ENCODE results near the gene OR52I1. TPM values are rescaled to one million over a fixed set of nuclear protein-coding genes. Genes with fewer than 3 reads are reported as not detected.
A peak's percentile ranks its signal among the peaks of the same experiment; 100 is the strongest.

OR52I1 gene
- total RNA-seq, 1 experiment from 2014 or later: not detected

- Histone ChIP-seq H3K4me1 (ENCODE audit: control insufficient read depth, insufficient read depth, low read length) (peaks cover 10% of the 10 kb centered on the region; the same call in 1 of the 2 replicates), H3K27ac (ENCODE audit: low read length) (peak overlapping the region; percentile 80), H3K36me3 (ENCODE audit: control insufficient read depth, insufficient read depth, low read length) (no peaks in the 10 kb centered on the region), H3K9me3 (ENCODE audit: control insufficient read depth, insufficient read depth, low read depth, low read length) (no peaks in the 10 kb centered on the region), H3K4me3 (ENCODE audit: low read depth in 2 of 2, low read length in 2 of 2) (peak overlapping the region; percentile 67 to 79), H3K27me3 (ENCODE audit: control insufficient read depth, insufficient read depth, low read length) (no peaks in the 10 kb centered on the region; the same call in 1 of the 2 replicates)
- ChIA-PET CTCF (interaction anchor here (0.5 to 1.0 kb wide), 4 partner anchors 11 to 1756 kb away, joined by 3 to 5 read pairs (median 3); partner anchors contain the start of gene OR51D1), POLR2A (interaction anchor here (0.6 kb wide), 1 partner anchor 381 kb away, joined by 3 read pairs; no protein-coding TSS in a partner anchor)
- in situ Hi-C loops (cut with HindIII; ENCODE audit: low pct_unique_long_range_greater_than_20kb, low sequenced_read_pairs) (no loop called here), intact Hi-C loops (cut with micrococcal nuclease; ENCODE audit: unreplicated experiment) (loop anchor here (10.0 kb wide), 1 partner anchor 422 kb away; no protein-coding TSS in a partner anchor)
- TF ChIP-seq, protein P1, sequence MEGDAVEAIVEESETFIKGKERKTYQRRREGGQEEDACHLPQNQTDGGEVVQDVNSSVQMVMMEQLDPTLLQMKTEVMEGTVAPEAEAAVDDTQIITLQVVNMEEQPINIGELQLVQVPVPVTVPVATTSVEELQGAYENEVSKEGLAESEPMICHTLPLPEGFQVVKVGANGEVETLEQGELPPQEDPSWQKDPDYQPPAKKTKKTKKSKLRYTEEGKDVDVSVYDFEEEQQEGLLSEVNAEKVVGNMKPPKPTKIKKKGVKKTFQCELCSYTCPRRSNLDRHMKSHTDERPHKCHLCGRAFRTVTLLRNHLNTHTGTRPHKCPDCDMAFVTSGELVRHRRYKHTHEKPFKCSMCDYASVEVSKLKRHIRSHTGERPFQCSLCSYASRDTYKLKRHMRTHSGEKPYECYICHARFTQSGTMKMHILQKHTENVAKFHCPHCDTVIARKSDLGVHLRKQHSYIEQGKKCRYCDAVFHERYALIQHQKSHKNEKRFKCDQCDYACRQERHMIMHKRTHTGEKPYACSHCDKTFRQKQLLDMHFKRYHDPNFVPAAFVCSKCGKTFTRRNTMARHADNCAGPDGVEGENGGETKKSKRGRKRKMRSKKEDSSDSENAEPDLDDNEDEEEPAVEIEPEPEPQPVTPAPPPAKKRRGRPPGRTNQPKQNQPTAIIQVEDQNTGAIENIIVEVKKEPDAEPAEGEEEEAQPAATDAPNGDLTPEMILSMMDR (IDR thresholded peaks at IDR 0.05): no peak
- TF ChIP-seq SIN3A (IDR thresholded peaks at IDR 0.05; ENCODE audit: borderline replicate concordance, insufficient read depth, low read depth, low read length): no peak
- TF ChIP-seq TCF7L2 (IDR thresholded peaks at IDR 0.05; ENCODE audit: low read depth, low read length): no peak
- TF ChIP-seq POLR2AphosphoS5 (IDR thresholded peaks at IDR 0.05; ENCODE audit: low read depth, low read length): no peak
- TF ChIP-seq REST (IDR thresholded peaks at IDR 0.05; ENCODE audit: insufficient read depth in 1 of 2, low read depth in 2 of 2, low read length in 1 of 2): no peak
- ATAC-seq (no peak), DNase-seq (ENCODE audit: low read depth, low spot score) (no peak)
- TSS peak; percentile 70 for BruUV-seq (replicated peaks)
Observed at GRCh38 chr11:4607096-4607495, 13.3 kb downstream of the OR52I1 start.

DNA sequence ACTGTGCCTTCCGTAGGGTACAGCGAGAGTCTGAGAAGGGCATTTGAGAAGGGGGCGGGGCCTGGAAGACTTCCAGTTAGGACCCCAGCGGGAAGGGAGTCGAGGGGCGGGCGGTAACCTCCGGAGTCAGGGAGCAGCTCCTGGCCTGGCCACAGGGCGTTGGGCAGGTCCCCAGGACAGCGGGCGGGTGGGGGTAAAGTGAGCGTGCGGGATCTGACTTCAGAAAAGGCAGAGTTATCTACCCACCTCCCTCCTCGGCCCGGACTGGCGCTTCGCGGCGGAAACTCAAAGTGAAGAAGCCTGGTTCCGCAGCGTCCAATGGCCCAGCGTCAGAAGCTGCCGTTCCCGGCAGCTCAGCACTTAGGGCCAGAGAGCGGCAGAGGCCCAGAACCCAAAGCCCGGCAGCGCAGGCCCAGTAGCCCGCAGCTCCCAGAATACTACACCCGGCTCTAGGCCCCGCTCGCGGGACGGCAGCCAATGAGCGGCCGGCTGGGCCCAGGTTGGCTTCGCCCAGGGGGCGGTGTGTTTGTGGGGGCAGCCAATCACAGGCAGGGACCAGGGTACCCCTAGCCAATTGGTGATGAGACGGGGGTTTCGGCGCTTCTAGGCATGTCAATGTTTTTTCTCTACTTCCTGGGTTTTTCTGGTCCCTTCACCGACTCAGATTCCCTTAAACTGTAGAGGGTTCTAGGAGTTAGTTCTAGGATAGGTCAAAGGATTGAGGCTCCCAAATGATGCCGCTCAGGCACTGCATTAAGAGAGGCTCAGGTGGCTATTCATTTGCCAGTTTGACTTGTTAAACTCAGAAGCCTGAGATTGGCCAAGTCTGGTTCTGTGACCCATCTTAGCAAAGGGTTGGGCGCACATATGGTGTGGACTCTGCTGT is 14.2 kb downstream of the OR52I1 start, which contains the start of gene TRIM68:
TSS of gene TRIM68 (minus strand) at position 451 of the 886 bp plus-strand sequence. CDS start 2,727 bp downstream, outside the sequence.
- DNase-seq (ENCODE audit: low read depth, low spot score) (peak; percentile 85), ATAC-seq (peak; percentile 100)
- Histone ChIP-seq H3K27me3 (ENCODE audit: control insufficient read depth, insufficient read depth, low read length) (no peaks in the 10 kb centered on the region; the same call in 1 of the 2 replicates), H3K4me3 (ENCODE audit: low read depth in 2 of 2, low read length in 2 of 2) (peak within 1 kb of the TSS; percentile 67 to 79), H3K9me3 (ENCODE audit: control insufficient read depth, insufficient read depth, low read depth, low read length) (no peaks in the 10 kb centered on the region), H3K27ac (ENCODE audit: low read length) (peak within 1 kb of the TSS; percentile 80), H3K36me3 (ENCODE audit: control insufficient read depth, insufficient read depth, low read length) (no peaks in the 10 kb centered on the region), H3K4me1 (ENCODE audit: control insufficient read depth, insufficient read depth, low read length) (peaks cover 10% of the 10 kb centered on the region; the same call in 1 of the 2 replicates)
- POLR2A ChIA-PET: interaction anchor here (0.6 kb wide), 1 partner anchor 760 kb away, joined by 21 read pairs; no protein-coding TSS in a partner anchor
- intact Hi-C loops (cut with micrococcal nuclease; ENCODE audit: unreplicated experiment): loop anchor here (10.0 kb wide), 1 partner anchor 423 kb away; no protein-coding TSS in a partner anchor
- CTCF ChIA-PET: interaction anchor here (0.5 to 1.0 kb wide), 5 partner anchors 12 to 1755 kb away, joined by 3 to 5 read pairs (median 3); partner anchors contain the start of gene OR51D1
- TF ChIP-seq SIN3A (IDR thresholded peaks at IDR 0.05; ENCODE audit: borderline replicate concordance, insufficient read depth, low read depth, low read length) (peak; percentile 73), TCF7L2 (IDR thresholded peaks at IDR 0.05; ENCODE audit: low read depth, low read length) (peak; percentile 51), REST (IDR thresholded peaks at IDR 0.05; ENCODE audit: insufficient read depth in 1 of 2, low read depth in 2 of 2, low read length in 1 of 2) (no peak), POLR2AphosphoS5 (IDR thresholded peaks at IDR 0.05; ENCODE audit: low read depth, low read length) (peak; percentile 95)
- TF ChIP-seq, protein P1 (IDR thresholded peaks at IDR 0.05): no peak
- BruUV-seq (replicated peaks): no TSS peak
- in situ Hi-C loops (cut with HindIII; ENCODE audit: low pct_unique_long_range_greater_than_20kb, low sequenced_read_pairs): no loop called here

Data from Panc1 (cell line).